HAP-1 (cell line): ENCODE results near the gene RPS6KA2.

Experiments
- DNase-seq, 2 experiments: peaks; one replicate each; pipeline ENCODE4 v3.0.0-alpha.2; 2016 to 2020; ENCODE audit warnings: low spot score in 2 of 2
- H3K27me3 ChIP-seq: fragments of 250-450 bp; sonication (Bioruptor Pico); 2 replicates; pipeline ENCODE4 v1.5.1; 2020; ENCODE audit warnings: low read depth, mild to moderate bottlenecking, moderate library complexity
- H3K36me3 ChIP-seq: fragments of 250-450 bp; sonication (Bioruptor Pico); replicated peaks from 2 replicates; pipeline ENCODE4 v1.5.1; 2020; ENCODE audit warnings: mild to moderate bottlenecking
- H3K4me1 ChIP-seq: fragments of 250-450 bp; sonication (Bioruptor Pico); 2 replicates; pipeline ENCODE4 v1.5.1; 2020; ENCODE audit warnings: mild to moderate bottlenecking
- H3K4me3 ChIP-seq: fragments of 250-450 bp; sonication (Bioruptor Pico); 2 replicates; pipeline ENCODE4 v1.5.1; 2020; ENCODE audit warnings: mild to moderate bottlenecking, moderate library complexity
- H3K9me3 ChIP-seq: fragments of 250-450 bp; sonication (Bioruptor Pico); 2 replicates; pipeline ENCODE4 v1.5.1; 2020; ENCODE audit warnings: mild to moderate bottlenecking, moderate library complexity
- in situ Hi-C: fragments of 300-500 bp; cut with MboI; formaldehyde crosslinking; loops from 3 replicates; pipeline ENCODE4 v1.14.3; 2020; ENCODE audit warnings: low sequenced_read_pairs, inconsistent platforms, mixed read lengths

Gene RPS6KA2

DNA sequence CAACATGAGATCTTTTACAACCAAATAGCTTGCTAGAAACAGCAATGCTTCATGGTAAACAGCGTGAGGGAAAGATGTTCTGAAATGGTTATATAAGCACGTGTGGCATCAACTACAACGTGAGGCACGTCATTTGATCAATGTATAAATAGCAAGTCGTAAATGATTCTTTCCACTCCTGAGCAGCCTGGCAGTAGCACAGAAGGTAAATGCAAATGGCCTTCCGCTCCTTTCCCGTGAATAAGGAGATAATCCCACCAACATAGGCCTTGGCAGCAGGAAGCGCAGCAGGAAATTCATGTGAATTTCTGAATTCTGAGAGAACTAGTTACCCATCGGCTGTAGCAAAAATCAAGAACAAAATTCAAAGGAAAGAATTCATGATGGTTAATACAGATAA is 17.0 kb downstream of the RPS6KA2 start:
- Histone ChIP-seq H3K4me1 (no peaks in the 10 kb centered on the region), H3K27me3 (no peaks in the 10 kb centered on the region), H3K36me3 (no peaks in the 10 kb centered on the region), H3K4me3 (no peak overlapping the region), H3K9me3 (no peaks in the 10 kb centered on the region)
- in situ Hi-C loops = no loop called here
- no peak for DNase-seq

- in situ Hi-C loops = no loop called here
- DNase-seq = no peak
- Histone ChIP-seq H3K9me3 (no peaks in the 10 kb centered on the region), H3K27me3 (no peaks in the 10 kb centered on the region), H3K36me3 (no peaks in the 10 kb centered on the region), H3K4me3 (no peak overlapping the region), H3K4me1 (no peaks in the 10 kb centered on the region)
Measured at GRCh38 chr6:166608774-166609173, 18.3 kb downstream of the RPS6KA2 start.

- H3K27me3 ChIP-seq = no peaks in the 10 kb centered on the region
- in situ Hi-C loops = no loop called here
- no peak for DNase-seq
- H3K36me3 ChIP-seq = no peaks in the 10 kb centered on the region
- no peaks in the 10 kb centered on the region for H3K4me1 ChIP-seq
- H3K9me3 ChIP-seq = no peaks in the 10 kb centered on the region
- no peak overlapping the region for H3K4me3 ChIP-seq
Measured at GRCh38 chr6:166605752-166606151, 21.3 kb downstream of the RPS6KA2 start.

DNA sequence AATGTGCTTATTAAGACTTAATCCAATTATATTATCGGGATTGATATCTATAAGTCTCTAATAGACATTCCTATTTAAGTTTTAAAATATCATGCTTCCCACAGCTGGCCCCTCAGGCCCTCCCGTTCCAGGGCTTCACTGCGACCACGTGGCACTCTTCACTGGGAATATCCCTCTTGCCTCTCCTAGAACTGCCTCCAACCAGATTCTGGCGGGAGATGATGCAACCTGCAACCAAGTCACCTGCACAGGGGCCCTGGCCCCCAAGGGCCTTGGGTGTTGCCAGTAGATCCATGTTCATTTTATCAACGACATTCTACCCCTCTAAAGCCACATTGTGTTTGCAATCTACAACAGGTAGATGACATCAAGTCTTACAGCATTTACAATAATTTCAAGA is 22.1 kb downstream of the RPS6KA2 start:
- Histone ChIP-seq H3K4me3 (no peak overlapping the region), H3K27me3 (no peaks in the 10 kb centered on the region), H3K4me1 (no peaks in the 10 kb centered on the region), H3K9me3 (no peaks in the 10 kb centered on the region), H3K36me3 (no peaks in the 10 kb centered on the region)
- no peak for DNase-seq
- in situ Hi-C loops = no loop called here

GRCh38 chr6:166604328-166604727 is 22.7 kb downstream of the RPS6KA2 start:
- Histone ChIP-seq H3K4me1 (no peaks in the 10 kb centered on the region), H3K4me3 (no peak overlapping the region), H3K36me3 (no peaks in the 10 kb centered on the region), H3K9me3 (no peaks in the 10 kb centered on the region), H3K27me3 (no peaks in the 10 kb centered on the region)
- in situ Hi-C loops = no loop called here
- DNase-seq = no peak

GRCh38 chr6:166603043-166603690 is 23.9 kb downstream of the RPS6KA2 start:
- Histone ChIP-seq H3K4me1 (no peaks in the 10 kb centered on the region), H3K36me3 (no peaks in the 10 kb centered on the region), H3K27me3 (no peaks in the 10 kb centered on the region), H3K9me3 (no peaks in the 10 kb centered on the region), H3K4me3 (no peak overlapping the region)
- no peak for DNase-seq
- in situ Hi-C loops = no loop called here

GRCh38 chr6:166601956-166602355 is 25.1 kb downstream of the RPS6KA2 start:
- in situ Hi-C loops = no loop called here
- no peaks in the 10 kb centered on the region for H3K9me3 ChIP-seq
- DNase-seq = no peak
- H3K4me1 ChIP-seq = no peaks in the 10 kb centered on the region
- H3K36me3 ChIP-seq = no peaks in the 10 kb centered on the region
- no peaks in the 10 kb centered on the region for H3K27me3 ChIP-seq
- H3K4me3 ChIP-seq = no peak overlapping the region

- Histone ChIP-seq H3K4me1 (no peaks in the 10 kb centered on the region), H3K27me3 (no peaks in the 10 kb centered on the region), H3K36me3 (no peaks in the 10 kb centered on the region), H3K9me3 (no peaks in the 10 kb centered on the region), H3K4me3 (no peak overlapping the region)
- DNase-seq = no peak
- in situ Hi-C loops = no loop called here
Measured at GRCh38 chr6:166600931-166601330, 26.1 kb downstream of the RPS6KA2 start.

- no peaks in the 10 kb centered on the region for H3K36me3 ChIP-seq
- H3K4me3 ChIP-seq = no peak overlapping the region
- H3K27me3 ChIP-seq = no peaks in the 10 kb centered on the region
- H3K4me1 ChIP-seq = no peaks in the 10 kb centered on the region
- in situ Hi-C loops = no loop called here
- H3K9me3 ChIP-seq = no peaks in the 10 kb centered on the region
- no peak for DNase-seq
Measured at GRCh38 chr6:166599205-166599604, 27.8 kb downstream of the RPS6KA2 start.

GRCh38 chr6:166598441-166599138 is 28.5 kb downstream of the RPS6KA2 start:
- no peaks in the 10 kb centered on the region for H3K4me1 ChIP-seq
- H3K27me3 ChIP-seq = no peaks in the 10 kb centered on the region
- no peaks in the 10 kb centered on the region for H3K9me3 ChIP-seq
- H3K4me3 ChIP-seq = no peak overlapping the region
- no peak for DNase-seq
- in situ Hi-C loops = no loop called here
- no peaks in the 10 kb centered on the region for H3K36me3 ChIP-seq

DNA sequence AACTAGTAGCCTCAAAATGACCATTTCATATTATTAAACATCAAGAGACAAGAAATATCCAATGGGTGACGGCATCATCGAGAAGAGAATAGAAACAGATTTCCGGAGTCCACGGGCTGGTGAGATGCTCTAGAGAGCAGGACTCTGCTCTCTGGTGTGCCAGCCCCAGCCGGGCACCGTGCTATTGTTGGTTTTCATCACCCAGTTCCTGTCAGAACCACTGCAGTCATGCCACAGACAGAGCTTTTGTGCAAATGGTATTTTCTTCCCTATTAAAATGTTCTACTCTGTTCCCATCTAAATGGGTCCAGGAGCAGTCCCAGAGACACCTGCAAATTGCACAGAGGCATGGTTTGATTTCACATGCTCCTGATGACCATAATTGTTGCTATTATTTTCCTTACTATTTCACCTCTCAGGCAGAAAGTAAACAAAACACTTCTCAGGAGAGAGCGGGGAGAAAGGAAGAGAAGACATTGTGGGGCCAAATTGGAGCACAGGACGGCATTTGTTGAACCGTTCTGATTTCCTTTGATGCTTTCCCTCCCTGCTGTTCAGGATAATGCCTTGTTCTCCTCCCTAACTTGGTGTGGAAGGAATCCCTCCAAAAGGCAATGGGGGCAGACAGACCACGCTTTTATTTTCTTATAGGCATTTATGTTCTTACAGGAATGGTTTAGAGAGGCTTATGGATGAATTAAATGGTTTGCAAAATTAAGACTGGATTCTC is 29.2 kb downstream of the RPS6KA2 start:
- in situ Hi-C loops = no loop called here
- H3K4me3 ChIP-seq = no peak overlapping the region
- no peak for DNase-seq
- no peaks in the 10 kb centered on the region for H3K27me3 ChIP-seq
- no peaks in the 10 kb centered on the region for H3K9me3 ChIP-seq
- H3K4me1 ChIP-seq = no peaks in the 10 kb centered on the region
- no peaks in the 10 kb centered on the region for H3K36me3 ChIP-seq

DNA sequence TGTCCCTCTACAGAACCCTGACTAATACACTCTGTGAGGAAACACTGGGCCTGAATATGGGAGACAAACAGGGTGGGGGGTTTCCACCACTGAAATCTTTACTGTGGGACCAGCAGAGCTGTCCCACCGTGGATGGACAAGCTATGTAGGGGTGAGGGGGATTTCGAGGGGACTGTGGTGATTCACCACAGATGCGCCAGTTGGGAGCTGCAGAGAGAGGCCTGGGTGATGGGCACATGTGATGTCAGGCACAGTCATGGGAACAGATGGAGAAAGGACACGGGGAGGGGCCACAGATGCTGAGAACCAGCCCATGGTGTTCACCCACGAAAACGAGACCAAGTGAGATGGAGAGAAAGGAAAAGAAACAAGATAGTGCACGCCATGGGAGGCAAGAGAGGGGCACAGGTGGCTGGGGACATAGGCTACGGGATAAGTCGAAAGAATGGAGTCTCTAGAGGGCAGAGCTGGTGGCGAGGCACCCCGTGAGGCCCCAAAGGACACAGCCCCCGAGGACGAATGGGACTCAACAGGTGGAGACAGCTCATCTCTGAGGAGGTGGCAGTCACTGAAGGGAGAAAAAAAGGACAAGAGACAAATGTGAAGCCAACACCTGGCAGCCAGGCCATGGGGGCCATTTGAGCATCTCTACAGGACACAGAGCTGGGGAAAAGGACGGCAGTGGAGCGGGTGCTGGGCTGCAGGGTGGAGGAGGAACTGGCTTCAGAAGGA is 30.1 kb downstream of the RPS6KA2 start:
- DNase-seq = no peak
- H3K4me3 ChIP-seq = no peak overlapping the region
- no peaks in the 10 kb centered on the region for H3K9me3 ChIP-seq
- H3K36me3 ChIP-seq = no peaks in the 10 kb centered on the region
- no peaks in the 10 kb centered on the region for H3K27me3 ChIP-seq
- in situ Hi-C loops = no loop called here
- H3K4me1 ChIP-seq = no peaks in the 10 kb centered on the region

GRCh38 chr6:166595949-166596348 is 31.1 kb downstream of the RPS6KA2 start:
- no peak for DNase-seq
- Histone ChIP-seq H3K4me3 (no peak overlapping the region), H3K36me3 (no peaks in the 10 kb centered on the region), H3K27me3 (no peaks in the 10 kb centered on the region), H3K4me1 (no peaks in the 10 kb centered on the region), H3K9me3 (no peaks in the 10 kb centered on the region)
- in situ Hi-C loops = no loop called here
